ENCODE measurements around the gene CALHM1.

DNA sequence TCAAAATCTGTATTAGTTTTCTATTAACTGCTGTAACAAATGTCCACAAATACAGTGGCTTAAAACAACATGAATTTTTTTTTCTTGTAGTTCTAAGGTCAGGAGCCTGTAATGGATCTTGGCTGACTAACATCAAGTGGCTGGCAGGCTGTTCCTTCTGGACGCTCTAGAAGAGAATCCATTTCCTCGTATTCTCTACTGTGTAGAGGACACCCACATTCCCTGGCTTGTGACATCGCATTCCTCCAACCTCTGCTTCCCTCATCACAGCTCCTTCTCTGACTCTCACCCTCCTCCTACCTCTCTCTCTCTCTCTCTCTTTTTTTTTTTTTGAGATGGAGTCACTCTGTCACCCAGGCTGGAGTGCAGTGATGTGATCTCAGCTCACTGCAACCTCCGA, 4.8 kb upstream of the CALHM1 start:
- TF ChIP-seq FOXA1 (IDR thresholded peaks at IDR 0.05), result no peak
- no peak for TF ChIP-seq SUZ12 (IDR thresholded peaks at IDR 0.05)
- no peak for TF ChIP-seq TARDBP (IDR thresholded peaks at IDR 0.05)
- TF ChIP-seq FOXM1 (IDR thresholded peaks at IDR 0.05; ENCODE audit: borderline replicate concordance), result no peak
- no peak for TF ChIP-seq BHLHE40 (IDR thresholded peaks at IDR 0.05; ENCODE audit: borderline replicate concordance)
- no peak for TF ChIP-seq FOXK2 (IDR thresholded peaks at IDR 0.05)
- no peak for TF ChIP-seq LEF1 (IDR thresholded peaks at IDR 0.05; ENCODE audit: borderline replicate concordance)
- TF ChIP-seq SP1 (IDR thresholded peaks at IDR 0.05), result no peak
